ENCODE measurements around the gene GNAZ. TPM values are rescaled to one million over a fixed set of nuclear protein-coding genes. Genes with fewer than 3 reads are reported as not detected.

GNAZ gene
- total RNA-seq, 1 experiment from 2014 or later, result 11.1 TPM

GRCh38 chr22:23099531-23099804, 29.1 kb downstream of the GNAZ start:
- no TSS peak for BruUV-seq (replicated peaks)
- H3K4me3 ChIP-seq (replicated peaks in 1 of 2; ENCODE audit: low read depth in 1 of 2, low read length in 2 of 2), result no peak overlapping the region
- H4K20me1 ChIP-seq (ENCODE audit: insufficient read depth), result no peaks in the 10 kb centered on the region
- no peak overlapping the region for H2AFZ ChIP-seq (ENCODE audit: low read depth, low read length, poor library complexity, severe bottlenecking)
- H3K4me1 ChIP-seq (ENCODE audit: control insufficient read depth in 1 of 2, insufficient read depth in 2 of 2, low read length in 2 of 2), result no peaks in the 10 kb centered on the region
- intact Hi-C loops (cut with micrococcal nuclease), result no loop called here
- ChIA-PET RAD21 (ENCODE audit: low non-redundant PET in 1 of 2, low total read pairs in 2 of 2, uncharacterized antibody in 2 of 2, unreplicated experiment in 2 of 2) (no interaction called here), CTCF (no interaction called here), POLR2A (no interaction called here)
- TF ChIP-seq ATF3 (IDR thresholded peaks at IDR 0.05) (no peak), YY1 (IDR thresholded peaks at IDR 0.05; ENCODE audit: extremely low read depth, insufficient replicate concordance, low read depth, low read length) (no peak)
- H3K36me3 ChIP-seq (ENCODE audit: control insufficient read depth in 1 of 2, insufficient read depth in 2 of 2, low read length in 2 of 2), result no peaks in the 10 kb centered on the region; a peak in 1 of 4 replicates
- no peaks in the 10 kb centered on the region for H3K9me2 ChIP-seq (ENCODE audit: insufficient read depth)
- no peaks in the 10 kb centered on the region for H3K27me3 ChIP-seq (ENCODE audit: insufficient read depth, low read length)
- H3K9me3 ChIP-seq (ENCODE audit: control insufficient read depth in 1 of 2, insufficient read depth in 1 of 2, low read depth in 1 of 2, low read length in 2 of 2), result no peaks in the 10 kb centered on the region
- no peak overlapping the region for H3K4me2 ChIP-seq (ENCODE audit: low read length)
- DNase-seq (ENCODE audit: low read depth, low spot score) (no peak), ATAC-seq (no peak)
- no peak overlapping the region for H3K27ac ChIP-seq (ENCODE audit: low read depth, low read length)
- H3K9ac ChIP-seq (ENCODE audit: low read length), result no peak overlapping the region
- H3K79me2 ChIP-seq (ENCODE audit: insufficient read depth, low read length), result no peaks in the 10 kb centered on the region

- Histone ChIP-seq H3K4me3 (replicated peaks in 1 of 2; ENCODE audit: low read depth in 1 of 2, low read length in 2 of 2) (no peak overlapping the region), H3K9me3 (ENCODE audit: control insufficient read depth in 1 of 2, insufficient read depth in 1 of 2, low read depth in 1 of 2, low read length in 2 of 2) (no peaks in the 10 kb centered on the region), H3K36me3 (ENCODE audit: control insufficient read depth in 1 of 2, insufficient read depth in 2 of 2, low read length in 2 of 2) (no peaks in the 10 kb centered on the region; a peak in 1 of 4 replicates), H2AFZ (ENCODE audit: low read depth, low read length, poor library complexity, severe bottlenecking) (no peak overlapping the region), H3K9me2 (ENCODE audit: insufficient read depth) (no peaks in the 10 kb centered on the region), H3K4me2 (ENCODE audit: low read length) (no peak overlapping the region), H4K20me1 (ENCODE audit: insufficient read depth) (no peaks in the 10 kb centered on the region), H3K27me3 (ENCODE audit: insufficient read depth, low read length) (no peaks in the 10 kb centered on the region), H3K9ac (ENCODE audit: low read length) (no peak overlapping the region), H3K4me1 (ENCODE audit: control insufficient read depth in 1 of 2, insufficient read depth in 2 of 2, low read length in 2 of 2) (no peaks in the 10 kb centered on the region), H3K79me2 (ENCODE audit: insufficient read depth, low read length) (no peaks in the 10 kb centered on the region), H3K27ac (ENCODE audit: low read depth, low read length) (no peak overlapping the region)
- POLR2A ChIA-PET, result no interaction called here
- ATAC-seq (no peak), DNase-seq (ENCODE audit: low read depth, low spot score) (no peak)
- CTCF ChIA-PET, result no interaction called here
- BruUV-seq (replicated peaks), result no TSS peak
- RAD21 ChIA-PET (ENCODE audit: low non-redundant PET in 1 of 2, low total read pairs in 2 of 2, uncharacterized antibody in 2 of 2, unreplicated experiment in 2 of 2), result no interaction called here
- TF ChIP-seq CTCF (IDR thresholded peaks at IDR 0.05 in 2 of 3, conservative IDR thresholded peaks at IDR 0.05 in 1 of 3; ENCODE audit: borderline replicate concordance in 1 of 3, insufficient read depth in 1 of 3, low read depth in 2 of 3, low read length in 2 of 3) (no peak), EZH2phosphoT487 (IDR thresholded peaks at IDR 0.05; ENCODE audit: borderline replicate concordance) (no peak), MAX (IDR thresholded peaks at IDR 0.05) (no peak), POLR2AphosphoS5 (IDR thresholded peaks at IDR 0.05; ENCODE audit: low read depth, low read length) (no peak)
- intact Hi-C loops (cut with micrococcal nuclease), result no loop called here
Observed at GRCh38 chr22:23100124-23100801, 29.9 kb downstream of the GNAZ start.

Data from HCT116 (cell line).